Sigmoid colon (tissue), 7 donors: ENCODE measurements around the gene ARHGEF28. TPM values are rescaled to one million over a fixed set of nuclear protein-coding genes. Genes with fewer than 3 reads are reported as not detected.

Source experiments
- DNase-seq: peaks from one replicate; pipeline ENCODE4 v3.0.0-alpha.2; 2019
- H3K27ac ChIP-seq, 4 donors: fragments of 200-600 bp; sonication (generic); one replicate each; pipeline ENCODE4 v1.5.1; 2016 to 2019; ENCODE audit warnings: mild to moderate bottlenecking in 1 of 4
- H3K27me3 ChIP-seq, 3 donors: fragments of 200-600 bp; sonication (generic); one replicate each; pipeline ENCODE4 v1.5.1; 2019; ENCODE audit warnings: mild to moderate bottlenecking in 1 of 3
- H3K36me3 ChIP-seq, 4 donors: fragments of 200-600 bp; sonication (generic); one replicate each; pipeline ENCODE4 v1.5.1; 2016 to 2019
- H3K4me1 ChIP-seq, 4 donors: fragments of 200-600 bp; sonication (generic); one replicate each; pipeline ENCODE4 v1.5.1; 2017 to 2019
- H3K4me3 ChIP-seq, 4 donors: fragments of 200-600 bp; sonication (generic); one replicate each; pipeline ENCODE4 v1.5.1; 2017 to 2019; ENCODE audit warnings: mild to moderate bottlenecking in 2 of 4, moderate library complexity in 1 of 4
- H3K9me3 ChIP-seq, 4 donors: fragments of 200-600 bp in 3 of 4; sonication (generic) in 3 of 4; one replicate each; pipeline versions ENCODE4 v1.5.1 to v1.6.1; 2013 to 2019
- EP300 ChIP-seq, 4 donors: sonication (generic); formaldehyde crosslinking; IDR thresholded peaks; one replicate each; pipeline ENCODE4 v1.6.1; 2017; ENCODE audit warnings: antibody characterized with exemption in 4 of 4
- POLR2A ChIP-seq, 2 donors: fragments of 450-650 bp; IDR thresholded peaks; one replicate each; pipeline ENCODE4 v1.6.1; 2016; ENCODE audit warnings: antibody characterized with exemption in 2 of 2, mild to moderate bottlenecking in 2 of 2, moderate library complexity in 2 of 2
- POLR2AphosphoS5 ChIP-seq, 4 donors: sonication (generic); formaldehyde crosslinking; IDR thresholded peaks; one replicate each; pipeline ENCODE4 v1.6.1; 2017; ENCODE audit warnings: antibody characterized with exemption in 4 of 4
- whole genome bisulfite sequencing, 2 donors: extraction: QIAGEN DNeasy Blood & Tissue Kit; methylation state at CpG; one replicate each; pipeline ENCODE4 v1.1.7; 2013; 5-methylcytosine and 5-hydroxymethylcytosine counted together
- intact Hi-C: fragments of 100-400 bp; cut with DNase I; formaldehyde crosslinking; loops from one replicate; pipeline ENCODE4 v1.15.1; 2023
- polyA plus RNA-seq, 3 donors: library from polyadenylated mRNA; stranded (reverse); fragments of 200-250 nt; gene quantifications; one replicate each; pipeline ENCODE4 v1.2.3, GENCODE V29; 2013
- total RNA-seq, 4 donors: library from RNA; depleted of rRNA; stranded (reverse); fragments of >200 nt; gene quantifications; one replicate each; pipeline ENCODE4 v1.1.0, GENCODE V29; 2016
- TF ChIP-seq, protein P1 (sequence below), 4 experiments: fragments of 450-650 bp in 3 of 4; fragments of 200-600 bp in 1 of 4; IDR thresholded peaks; one replicate each; pipeline ENCODE4 v1.5.1; 2016 to 2019; ENCODE audit warnings: antibody characterized with exemption in 4 of 4, mild to moderate bottlenecking in 3 of 4, moderate library complexity in 2 of 4
- donor health status: healthy with polysubstance abuse.
- donor health status: Bipolar disorder and iron deficiency.
- donor health status: healthy.

ARHGEF28 gene
- total and polyA plus RNA-seq, 7 donors, result 3.0 to 6.9 (median 3.7) TPM

DNA sequence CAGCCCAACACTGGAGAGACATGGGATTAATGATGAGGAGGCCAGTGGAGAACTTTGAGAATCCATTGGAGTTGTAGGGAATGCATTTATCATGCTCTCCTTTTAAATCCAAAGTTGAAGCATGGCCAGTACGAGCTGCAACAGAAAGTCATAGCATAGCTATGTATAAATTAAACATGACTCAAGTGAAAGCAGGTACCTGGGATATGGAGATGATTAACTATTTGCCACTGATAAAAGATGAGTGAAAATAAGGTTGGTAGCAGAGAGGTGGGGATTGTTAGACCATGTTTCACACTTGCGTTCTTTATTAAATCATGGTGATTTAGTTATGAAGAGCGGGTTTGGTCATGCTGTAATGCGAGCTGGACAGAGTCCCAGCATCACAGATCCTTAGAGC, 189.6 kb downstream of the ARHGEF28 start:
- no peaks in the 10 kb centered on the region for H3K9me3 ChIP-seq
- TF ChIP-seq POLR2A (IDR thresholded peaks at IDR 0.05) (no peak), EP300 (IDR thresholded peaks at IDR 0.05) (no peak), POLR2AphosphoS5 (IDR thresholded peaks at IDR 0.05) (no peak)
- TF ChIP-seq, protein P1, sequence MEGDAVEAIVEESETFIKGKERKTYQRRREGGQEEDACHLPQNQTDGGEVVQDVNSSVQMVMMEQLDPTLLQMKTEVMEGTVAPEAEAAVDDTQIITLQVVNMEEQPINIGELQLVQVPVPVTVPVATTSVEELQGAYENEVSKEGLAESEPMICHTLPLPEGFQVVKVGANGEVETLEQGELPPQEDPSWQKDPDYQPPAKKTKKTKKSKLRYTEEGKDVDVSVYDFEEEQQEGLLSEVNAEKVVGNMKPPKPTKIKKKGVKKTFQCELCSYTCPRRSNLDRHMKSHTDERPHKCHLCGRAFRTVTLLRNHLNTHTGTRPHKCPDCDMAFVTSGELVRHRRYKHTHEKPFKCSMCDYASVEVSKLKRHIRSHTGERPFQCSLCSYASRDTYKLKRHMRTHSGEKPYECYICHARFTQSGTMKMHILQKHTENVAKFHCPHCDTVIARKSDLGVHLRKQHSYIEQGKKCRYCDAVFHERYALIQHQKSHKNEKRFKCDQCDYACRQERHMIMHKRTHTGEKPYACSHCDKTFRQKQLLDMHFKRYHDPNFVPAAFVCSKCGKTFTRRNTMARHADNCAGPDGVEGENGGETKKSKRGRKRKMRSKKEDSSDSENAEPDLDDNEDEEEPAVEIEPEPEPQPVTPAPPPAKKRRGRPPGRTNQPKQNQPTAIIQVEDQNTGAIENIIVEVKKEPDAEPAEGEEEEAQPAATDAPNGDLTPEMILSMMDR (IDR thresholded peaks at IDR 0.05), result no peak
- no peaks in the 10 kb centered on the region for H3K36me3 ChIP-seq
- no peaks in the 10 kb centered on the region for H3K4me1 ChIP-seq
- intact Hi-C loops, result no loop called here
- DNase-seq, result no peak
- H3K27me3 ChIP-seq, result no peaks in the 10 kb centered on the region
- WGBS, 2 donors, result 85 to 92% methylated on average over 4 of the region's 4 CpGs
- no peak overlapping the region for H3K4me3 ChIP-seq
- H3K27ac ChIP-seq, result no peak overlapping the region

DNA sequence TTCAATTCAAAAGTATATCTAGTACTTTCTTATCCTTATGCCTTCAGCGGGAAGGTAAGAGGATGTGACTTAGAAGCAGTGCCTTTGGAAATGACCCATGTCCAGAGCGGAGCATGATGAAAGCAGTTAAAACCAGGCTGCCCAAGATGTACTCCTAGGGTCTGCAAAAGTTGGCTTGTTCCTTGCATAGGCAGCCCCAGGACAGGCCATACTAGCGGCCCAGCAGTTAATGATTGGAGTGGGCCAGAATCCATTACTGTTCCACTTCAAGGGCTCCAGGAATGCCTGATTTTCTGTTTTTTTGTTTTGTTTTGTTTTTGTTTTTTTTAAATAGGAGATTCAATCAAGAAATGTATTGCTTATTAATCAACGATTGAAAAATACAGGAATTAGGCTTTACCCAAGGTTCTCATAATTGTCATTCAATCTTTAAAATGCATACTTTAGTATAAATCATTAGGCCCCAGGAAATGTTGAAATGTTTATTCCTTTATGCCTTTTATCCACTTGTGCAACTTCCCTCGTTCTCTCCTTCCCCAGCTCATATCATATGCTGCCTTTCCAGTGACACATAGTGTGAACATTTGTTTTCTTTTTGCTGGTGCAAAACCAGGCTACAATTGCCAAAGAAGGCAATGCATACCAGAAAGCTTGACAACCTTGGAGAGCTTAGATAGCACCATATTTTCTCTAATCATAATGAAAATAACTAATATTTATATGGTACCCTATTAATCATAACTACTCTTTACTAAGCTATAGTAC, 190.8 kb downstream of the ARHGEF28 start:
- Histone ChIP-seq H3K27me3 (no peaks in the 10 kb centered on the region), H3K4me1 (no peaks in the 10 kb centered on the region), H3K27ac (no peak overlapping the region), H3K9me3 (no peaks in the 10 kb centered on the region), H3K36me3 (no peaks in the 10 kb centered on the region), H3K4me3 (no peak overlapping the region)
- no peak for DNase-seq
- 91 to 95% methylated on average over 5 of the region's 5 CpGs for WGBS, 2 donors
- TF ChIP-seq POLR2A (IDR thresholded peaks at IDR 0.05) (no peak), EP300 (IDR thresholded peaks at IDR 0.05) (no peak), POLR2AphosphoS5 (IDR thresholded peaks at IDR 0.05) (no peak)
- TF ChIP-seq, protein P1 (IDR thresholded peaks at IDR 0.05), result no peak
- intact Hi-C loops, result no loop called here

DNA sequence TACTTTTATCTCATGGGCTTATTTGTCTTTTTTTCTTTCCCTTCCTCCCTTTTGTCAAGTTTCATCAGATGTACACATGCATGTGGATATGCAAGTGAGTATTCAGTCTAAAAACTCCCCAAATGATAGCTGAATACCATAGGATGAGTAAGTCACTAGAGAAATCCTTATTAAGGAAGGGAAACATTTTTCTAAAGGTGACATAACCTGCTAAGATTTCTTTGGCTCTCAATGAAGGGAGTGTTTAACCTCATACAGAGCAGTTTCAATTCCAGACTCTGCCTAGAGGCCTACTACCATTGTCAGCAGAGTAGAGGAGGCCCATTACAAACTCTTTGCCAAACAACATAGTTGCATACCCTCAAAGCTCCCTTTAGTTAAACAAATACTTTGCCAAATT, 192.4 kb downstream of the ARHGEF28 start:
- Histone ChIP-seq H3K27ac (no peak overlapping the region), H3K4me3 (no peak overlapping the region), H3K36me3 (no peaks in the 10 kb centered on the region), H3K9me3 (no peaks in the 10 kb centered on the region), H3K27me3 (no peaks in the 10 kb centered on the region), H3K4me1 (no peaks in the 10 kb centered on the region)
- TF ChIP-seq, protein P1 (IDR thresholded peaks at IDR 0.05), result no peak
- TF ChIP-seq POLR2AphosphoS5 (IDR thresholded peaks at IDR 0.05) (no peak), POLR2A (IDR thresholded peaks at IDR 0.05) (no peak), EP300 (IDR thresholded peaks at IDR 0.05) (no peak)
- no peak for DNase-seq
- intact Hi-C loops, result no loop called here

DNA sequence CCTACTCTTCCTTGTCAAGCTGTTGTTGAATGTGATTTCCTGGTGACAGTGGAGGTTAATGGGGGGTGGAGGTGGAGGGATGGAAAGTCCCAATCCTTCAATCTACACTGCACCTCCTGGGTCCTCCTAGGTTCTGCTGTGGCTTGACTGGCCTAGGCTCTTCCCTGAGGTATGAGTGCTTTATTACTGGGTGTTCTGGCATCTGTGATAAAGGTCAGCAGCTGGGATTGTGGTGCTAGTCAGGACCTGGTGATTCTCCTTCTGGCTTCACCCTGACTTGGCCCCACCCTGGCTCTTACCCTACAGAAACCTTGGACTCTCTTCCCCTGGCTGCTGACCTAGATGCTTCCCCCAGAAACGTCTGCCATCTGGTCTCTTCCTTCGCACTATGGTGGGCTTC, 194.3 kb downstream of the ARHGEF28 start:
- no peaks in the 10 kb centered on the region for H3K4me1 ChIP-seq

More for the DNA sequence above, 194.3 kb downstream of the ARHGEF28 start:
- Histone ChIP-seq H3K27ac (no peak overlapping the region), H3K27me3 (no peaks in the 10 kb centered on the region), H3K36me3 (no peaks in the 10 kb centered on the region), H3K9me3 (no peaks in the 10 kb centered on the region), H3K4me3 (no peak overlapping the region)
- WGBS, 2 donors, result 57 to 66% methylated on average over 2 of the region's 2 CpGs
- intact Hi-C loops, result no loop called here
- TF ChIP-seq EP300 (IDR thresholded peaks at IDR 0.05), result no peak
- TF ChIP-seq POLR2AphosphoS5 (IDR thresholded peaks at IDR 0.05), result no peak
- no peak for TF ChIP-seq POLR2A (IDR thresholded peaks at IDR 0.05)
- TF ChIP-seq, protein P1 (IDR thresholded peaks at IDR 0.05), result no peak
- no peak for DNase-seq
